ENCODE data around the gene OPN3.

OPN3 gene

GRCh38 chr1:241679404-241679803, 39.2 kb upstream of the OPN3 start:
- H3K4me1 ChIP-seq = no peaks in the 10 kb centered on the region
- no peaks in the 10 kb centered on the region for H3K36me3 ChIP-seq
- H3K27me3 ChIP-seq = peaks cover 8% of the 10 kb centered on the region
- no peak for TF ChIP-seq CTCF (IDR thresholded peaks at IDR 0.05; ENCODE audit: low read depth, low read length)
- no peak for DNase-seq
- no peaks in the 10 kb centered on the region for H3K9me3 ChIP-seq
- no peak overlapping the region for H3K4me3 ChIP-seq (ENCODE audit: low read depth, low read length)

- H3K4me3 ChIP-seq (ENCODE audit: low read depth, low read length) = no peak overlapping the region
- no peak for DNase-seq
- peaks cover 8% of the 10 kb centered on the region for H3K27me3 ChIP-seq
- TF ChIP-seq CTCF (IDR thresholded peaks at IDR 0.05; ENCODE audit: low read depth, low read length) = no peak
- no peaks in the 10 kb centered on the region for H3K4me1 ChIP-seq
- no peaks in the 10 kb centered on the region for H3K36me3 ChIP-seq
- H3K9me3 ChIP-seq = no peaks in the 10 kb centered on the region
Measured at GRCh38 chr1:241678536-241678935, 38.4 kb upstream of the OPN3 start.

- DNase-seq = no peak
- Histone ChIP-seq H3K36me3 (no peaks in the 10 kb centered on the region), H3K27me3 (peaks cover 8% of the 10 kb centered on the region), H3K4me1 (no peaks in the 10 kb centered on the region), H3K4me3 (ENCODE audit: low read depth, low read length) (no peak overlapping the region), H3K9me3 (no peaks in the 10 kb centered on the region)
- TF ChIP-seq CTCF (IDR thresholded peaks at IDR 0.05; ENCODE audit: low read depth, low read length) = no peak
Measured at GRCh38 chr1:241677201-241677600, 37.0 kb upstream of the OPN3 start.

DNA sequence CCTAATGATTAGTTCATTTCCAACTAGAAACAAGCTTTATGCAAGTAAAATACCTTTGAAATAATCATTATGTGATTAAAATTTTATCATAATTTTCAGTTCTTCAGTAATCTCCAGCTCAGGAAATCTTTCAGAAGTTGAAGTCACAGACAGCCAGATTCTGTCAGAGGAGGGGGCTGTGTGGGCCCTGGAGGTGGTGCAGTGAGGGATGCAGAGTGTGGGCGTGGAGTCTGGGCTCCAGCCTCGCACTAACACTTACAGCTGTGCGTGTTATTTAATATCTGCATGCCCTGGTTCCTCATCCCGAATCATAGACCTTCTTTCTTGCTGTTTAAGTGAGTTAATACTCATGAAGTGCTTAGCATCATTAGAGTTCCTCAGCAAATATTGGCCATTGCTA, 35.8 kb upstream of the OPN3 start:
- Histone ChIP-seq H3K4me1 (no peaks in the 10 kb centered on the region), H3K36me3 (no peaks in the 10 kb centered on the region), H3K27me3 (peaks cover 8% of the 10 kb centered on the region), H3K9me3 (no peaks in the 10 kb centered on the region), H3K4me3 (ENCODE audit: low read depth, low read length) (no peak overlapping the region)
- DNase-seq = no peak
- no peak for TF ChIP-seq CTCF (IDR thresholded peaks at IDR 0.05; ENCODE audit: low read depth, low read length)

GRCh38 chr1:241674805-241675384, 34.7 kb upstream of the OPN3 start:
- Histone ChIP-seq H3K4me3 (ENCODE audit: low read depth, low read length) (no peak overlapping the region), H3K9me3 (no peaks in the 10 kb centered on the region), H3K36me3 (no peaks in the 10 kb centered on the region), H3K4me1 (no peaks in the 10 kb centered on the region), H3K27me3 (peaks cover 3% of the 10 kb centered on the region)
- no peak for TF ChIP-seq CTCF (IDR thresholded peaks at IDR 0.05; ENCODE audit: low read depth, low read length)
- no peak for DNase-seq

DNA sequence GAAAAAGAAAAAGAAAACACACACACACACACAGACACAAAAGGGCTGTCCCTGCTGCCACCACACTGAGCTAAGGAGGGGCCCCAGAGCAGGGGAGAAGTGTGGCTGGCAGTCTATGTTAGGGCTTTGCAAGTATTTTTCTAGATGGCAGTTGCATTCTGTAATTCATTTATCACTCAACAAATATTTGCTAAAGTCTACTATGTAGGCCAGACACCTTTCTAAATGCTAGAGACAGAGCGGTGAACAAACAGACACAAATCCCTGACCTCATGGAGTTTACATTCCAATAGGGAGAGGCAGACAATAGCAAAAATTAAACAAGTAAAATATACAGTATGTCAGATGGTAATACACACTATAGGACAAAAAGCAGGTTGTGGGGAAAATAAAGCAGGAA, 32.1 kb upstream of the OPN3 start:
- no peaks in the 10 kb centered on the region for H3K4me1 ChIP-seq
- H3K4me3 ChIP-seq (ENCODE audit: low read depth, low read length) = no peak overlapping the region
- H3K9me3 ChIP-seq = no peaks in the 10 kb centered on the region
- H3K36me3 ChIP-seq = no peaks in the 10 kb centered on the region
- no peak for DNase-seq
- no peaks in the 10 kb centered on the region for H3K27me3 ChIP-seq
- TF ChIP-seq CTCF (IDR thresholded peaks at IDR 0.05; ENCODE audit: low read depth, low read length) = no peak

All from BE2C (cell line).